ENCODE results near the gene TMTC2.

Gene TMTC2

DNA sequence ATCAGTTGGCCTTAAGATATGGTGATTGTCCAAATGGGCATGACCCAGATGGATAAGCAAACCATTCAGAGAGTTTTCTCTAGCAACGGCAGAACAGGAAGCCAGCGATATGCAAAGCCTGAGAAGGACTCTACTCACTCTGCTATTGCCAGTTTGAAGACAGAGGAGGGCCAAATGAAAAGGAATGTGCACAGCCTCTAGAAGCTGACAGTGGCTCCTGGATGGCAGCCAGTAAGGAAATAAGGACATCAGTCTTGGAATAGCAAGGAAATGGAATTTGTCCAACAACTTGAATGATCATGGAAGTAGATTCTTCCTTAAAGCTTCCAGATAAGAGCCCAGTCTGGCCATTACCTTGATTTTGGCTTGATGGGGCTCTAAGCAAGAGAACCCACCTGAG is 60.0 kb downstream of the TMTC2 start:
- Histone ChIP-seq H3K36me3 (ENCODE audit: insufficient read depth, insufficient read length, low read length) (no peaks in the 10 kb centered on the region), H3K4me1 (ENCODE audit: insufficient read depth, insufficient read length) (no peaks in the 10 kb centered on the region), H3K4me3 (ENCODE audit: insufficient read length, low read depth) (no peak overlapping the region), H3K9me3 (ENCODE audit: insufficient read depth, low read length) (no peaks in the 10 kb centered on the region), H3K9ac (ENCODE audit: insufficient read length, low read depth) (no peak overlapping the region), H3K27me3 (ENCODE audit: insufficient read depth, insufficient read length) (no peaks in the 10 kb centered on the region)
- TF ChIP-seq SUZ12 (IDR thresholded peaks at IDR 0.05; ENCODE audit: extremely low read depth, insufficient read depth, insufficient read length), result no peak
- TF ChIP-seq ZNF274 (IDR thresholded peaks at IDR 0.05; ENCODE audit: low read depth, low read length), result no peak
- TF ChIP-seq YY1 (IDR thresholded peaks at IDR 0.05; ENCODE audit: insufficient read depth, insufficient read length), result no peak
- no peak for DNase-seq (ENCODE audit: low read depth, low spot score)

DNA sequence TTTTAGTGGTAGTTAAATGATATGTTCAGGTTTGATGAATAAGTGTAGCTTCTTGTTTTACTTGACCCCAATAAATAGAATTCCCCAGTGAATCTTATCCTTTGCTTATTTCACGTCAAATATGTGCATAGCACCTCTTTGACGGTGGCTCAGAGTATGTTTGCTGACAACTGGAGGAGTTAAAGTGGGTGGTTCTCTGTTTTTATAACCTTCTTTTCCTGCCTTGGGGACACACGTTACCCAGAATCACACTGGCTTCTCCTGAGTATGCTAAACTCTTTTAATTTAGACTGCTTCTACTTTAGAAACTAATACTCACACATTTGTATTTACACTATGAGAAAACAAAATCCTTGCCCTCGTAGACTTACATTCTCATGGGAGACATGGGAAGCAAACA is 62.3 kb downstream of the TMTC2 start:
- H3K4me3 ChIP-seq (ENCODE audit: insufficient read length, low read depth), result no peak overlapping the region
- H3K4me1 ChIP-seq (ENCODE audit: insufficient read depth, insufficient read length), result no peaks in the 10 kb centered on the region
- H3K9me3 ChIP-seq (ENCODE audit: insufficient read depth, low read length), result no peaks in the 10 kb centered on the region
- TF ChIP-seq SUZ12 (IDR thresholded peaks at IDR 0.05; ENCODE audit: extremely low read depth, insufficient read depth, insufficient read length) (no peak), YY1 (IDR thresholded peaks at IDR 0.05; ENCODE audit: insufficient read depth, insufficient read length) (no peak), ZNF274 (IDR thresholded peaks at IDR 0.05; ENCODE audit: low read depth, low read length) (no peak)
- H3K9ac ChIP-seq (ENCODE audit: insufficient read length, low read depth), result no peak overlapping the region
- no peaks in the 10 kb centered on the region for H3K27me3 ChIP-seq (ENCODE audit: insufficient read depth, insufficient read length)
- no peaks in the 10 kb centered on the region for H3K36me3 ChIP-seq (ENCODE audit: insufficient read depth, insufficient read length, low read length)
- no peak for DNase-seq (ENCODE audit: low read depth, low spot score)

- H3K9ac ChIP-seq (ENCODE audit: insufficient read length, low read depth), result no peak overlapping the region
- no peaks in the 10 kb centered on the region for H3K4me1 ChIP-seq (ENCODE audit: insufficient read depth, insufficient read length)
- no peak overlapping the region for H3K4me3 ChIP-seq (ENCODE audit: insufficient read length, low read depth)
- H3K36me3 ChIP-seq (ENCODE audit: insufficient read depth, insufficient read length, low read length), result no peaks in the 10 kb centered on the region
- H3K9me3 ChIP-seq (ENCODE audit: insufficient read depth, low read length), result no peaks in the 10 kb centered on the region
- no peak for TF ChIP-seq ZNF274 (IDR thresholded peaks at IDR 0.05; ENCODE audit: low read depth, low read length)
- no peak for TF ChIP-seq SUZ12 (IDR thresholded peaks at IDR 0.05; ENCODE audit: extremely low read depth, insufficient read depth, insufficient read length)
- TF ChIP-seq YY1 (IDR thresholded peaks at IDR 0.05; ENCODE audit: insufficient read depth, insufficient read length), result no peak
- no peak for DNase-seq (ENCODE audit: low read depth, low spot score)
- H3K27me3 ChIP-seq (ENCODE audit: insufficient read depth, insufficient read length), result no peaks in the 10 kb centered on the region
Observed at GRCh38 chr12:82754856-82755255, 68.2 kb downstream of the TMTC2 start.

- DNase-seq (ENCODE audit: low read depth, low spot score), result no peak
- TF ChIP-seq ZNF274 (IDR thresholded peaks at IDR 0.05; ENCODE audit: low read depth, low read length), result no peak
- no peak for TF ChIP-seq SUZ12 (IDR thresholded peaks at IDR 0.05; ENCODE audit: extremely low read depth, insufficient read depth, insufficient read length)
- TF ChIP-seq YY1 (IDR thresholded peaks at IDR 0.05; ENCODE audit: insufficient read depth, insufficient read length), result no peak
- H3K4me1 ChIP-seq (ENCODE audit: insufficient read depth, insufficient read length), result no peaks in the 10 kb centered on the region
Observed at GRCh38 chr12:82756303-82756702, 69.6 kb downstream of the TMTC2 start.

GRCh38 chr12:82757059-82757458 is 70.4 kb downstream of the TMTC2 start:
- no peak for DNase-seq (ENCODE audit: low read depth, low spot score)
- no peak for TF ChIP-seq ZNF274 (IDR thresholded peaks at IDR 0.05; ENCODE audit: low read depth, low read length)
- no peak for TF ChIP-seq YY1 (IDR thresholded peaks at IDR 0.05; ENCODE audit: insufficient read depth, insufficient read length)
- TF ChIP-seq SUZ12 (IDR thresholded peaks at IDR 0.05; ENCODE audit: extremely low read depth, insufficient read depth, insufficient read length), result no peak
- no peaks in the 10 kb centered on the region for H3K27me3 ChIP-seq (ENCODE audit: insufficient read depth, insufficient read length)

More at GRCh38 chr12:82756303-82756702, 69.6 kb downstream of the TMTC2 start:
- H3K27me3 ChIP-seq (ENCODE audit: insufficient read depth, insufficient read length), result no peaks in the 10 kb centered on the region
- H3K4me3 ChIP-seq (ENCODE audit: insufficient read length, low read depth), result no peak overlapping the region
- H3K36me3 ChIP-seq (ENCODE audit: insufficient read depth, insufficient read length, low read length), result no peaks in the 10 kb centered on the region
- H3K9me3 ChIP-seq (ENCODE audit: insufficient read depth, low read length), result no peaks in the 10 kb centered on the region
- H3K9ac ChIP-seq (ENCODE audit: insufficient read length, low read depth), result no peak overlapping the region

DNA sequence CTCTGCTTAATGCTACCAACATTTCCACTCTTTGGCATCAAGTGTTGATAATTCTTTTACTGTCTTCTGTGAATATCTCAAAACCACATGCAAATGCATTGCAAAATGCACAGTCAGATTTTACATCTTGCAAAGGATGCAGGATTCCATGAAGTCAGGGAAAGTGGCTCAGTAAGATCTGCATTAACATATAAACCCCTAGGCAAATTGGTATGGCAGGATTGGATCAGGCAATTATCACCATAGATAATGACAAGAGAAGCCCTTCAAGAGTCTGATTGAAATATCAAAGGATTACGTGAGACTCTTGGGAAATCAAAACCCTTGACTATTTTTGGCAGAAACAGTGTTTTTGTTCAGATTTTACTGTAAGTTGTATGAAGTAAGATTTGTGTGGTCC is 71.0 kb downstream of the TMTC2 start:
- H3K9me3 ChIP-seq (ENCODE audit: insufficient read depth, low read length), result no peaks in the 10 kb centered on the region
- no peaks in the 10 kb centered on the region for H3K4me1 ChIP-seq (ENCODE audit: insufficient read depth, insufficient read length)
- no peaks in the 10 kb centered on the region for H3K36me3 ChIP-seq (ENCODE audit: insufficient read depth, insufficient read length, low read length)
- no peak overlapping the region for H3K4me3 ChIP-seq (ENCODE audit: insufficient read length, low read depth)
- no peaks in the 10 kb centered on the region for H3K27me3 ChIP-seq (ENCODE audit: insufficient read depth, insufficient read length)
- no peak overlapping the region for H3K9ac ChIP-seq (ENCODE audit: insufficient read length, low read depth)
- DNase-seq (ENCODE audit: low read depth, low spot score), result no peak
- TF ChIP-seq YY1 (IDR thresholded peaks at IDR 0.05; ENCODE audit: insufficient read depth, insufficient read length) (no peak), SUZ12 (IDR thresholded peaks at IDR 0.05; ENCODE audit: extremely low read depth, insufficient read depth, insufficient read length) (no peak), ZNF274 (IDR thresholded peaks at IDR 0.05; ENCODE audit: low read depth, low read length) (no peak)

More at GRCh38 chr12:82757059-82757458, 70.4 kb downstream of the TMTC2 start:
- H3K9ac ChIP-seq (ENCODE audit: insufficient read length, low read depth), result no peak overlapping the region
- H3K4me1 ChIP-seq (ENCODE audit: insufficient read depth, insufficient read length), result no peaks in the 10 kb centered on the region
- no peaks in the 10 kb centered on the region for H3K36me3 ChIP-seq (ENCODE audit: insufficient read depth, insufficient read length, low read length)
- H3K4me3 ChIP-seq (ENCODE audit: insufficient read length, low read depth), result no peak overlapping the region
- H3K9me3 ChIP-seq (ENCODE audit: insufficient read depth, low read length), result no peaks in the 10 kb centered on the region

DNA sequence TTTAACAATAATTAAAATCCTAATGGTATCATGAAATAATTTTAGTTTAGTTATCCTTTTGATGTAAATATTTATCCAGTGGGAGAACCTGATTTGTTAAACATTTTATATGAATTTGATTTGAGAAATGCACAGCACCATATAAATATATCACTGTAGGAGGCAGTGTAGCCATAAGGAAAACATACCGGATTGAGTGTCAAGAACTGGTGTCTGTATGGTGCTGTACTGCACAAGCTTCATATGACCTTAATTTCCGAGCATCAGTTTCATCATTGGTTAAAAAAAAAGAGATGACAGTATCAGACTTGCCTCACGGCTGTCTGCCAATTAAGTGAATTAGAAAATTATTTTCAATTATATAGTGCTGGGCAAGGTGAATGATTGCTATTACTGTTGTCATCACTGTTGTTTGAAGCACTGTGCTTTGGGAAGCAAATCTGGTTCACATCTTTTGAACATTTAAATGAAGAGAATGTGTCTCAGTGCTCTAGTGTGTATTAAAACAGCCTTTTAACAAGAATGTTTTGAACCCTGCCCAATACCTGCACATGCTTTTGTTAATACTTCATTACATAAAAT is 72.1 kb downstream of the TMTC2 start:
- Histone ChIP-seq H3K4me3 (ENCODE audit: insufficient read length, low read depth) (no peak overlapping the region), H3K9me3 (ENCODE audit: insufficient read depth, low read length) (no peaks in the 10 kb centered on the region), H3K27me3 (ENCODE audit: insufficient read depth, insufficient read length) (no peaks in the 10 kb centered on the region), H3K36me3 (ENCODE audit: insufficient read depth, insufficient read length, low read length) (no peaks in the 10 kb centered on the region), H3K4me1 (ENCODE audit: insufficient read depth, insufficient read length) (no peaks in the 10 kb centered on the region), H3K9ac (ENCODE audit: insufficient read length, low read depth) (no peak overlapping the region)
- no peak for TF ChIP-seq YY1 (IDR thresholded peaks at IDR 0.05; ENCODE audit: insufficient read depth, insufficient read length)
- TF ChIP-seq ZNF274 (IDR thresholded peaks at IDR 0.05; ENCODE audit: low read depth, low read length), result no peak
- no peak for TF ChIP-seq SUZ12 (IDR thresholded peaks at IDR 0.05; ENCODE audit: extremely low read depth, insufficient read depth, insufficient read length)
- DNase-seq (ENCODE audit: low read depth, low spot score), result no peak
